GM19023 (cell line): ENCODE results near the gene CYP3A5.
A peak's percentile ranks its signal among the peaks of the same experiment; 100 is the strongest.

Experiments used
- ATAC-seq: cut with Tn5 transposase; IDR thresholded peaks from one replicate; pipeline ENCODE4 v1.9.1; 2021; ENCODE audit warnings: mild to moderate bottlenecking, moderate library complexity; ENCODE audit not compliant: unreplicated experiment

CYP3A5 gene

GRCh38 chr7:99616359-99617191, 63.2 kb downstream of the CYP3A5 start, which contains the start of gene ZSCAN25:
Gene ZSCAN25, plus strand, starts transcription at chr7:99616946. Its CDS starts 2,661 bp downstream, at chr7:99619607.
- peak; percentile 96 for ATAC-seq

- ATAC-seq, result no peak
Measured at GRCh38 chr7:99615989-99616358, 63.8 kb downstream of the CYP3A5 start.

- ATAC-seq, result no peak
Measured at GRCh38 chr7:99614495-99614894, 65.3 kb downstream of the CYP3A5 start.

- ATAC-seq, result no peak
Measured at GRCh38 chr7:99607548-99607947, 72.2 kb downstream of the CYP3A5 start.

GRCh38 chr7:99606531-99606930, 73.3 kb downstream of the CYP3A5 start:
- ATAC-seq, result no peak

GRCh38 chr7:99605527-99605926, 74.3 kb downstream of the CYP3A5 start:
- no peak for ATAC-seq

- ATAC-seq, result no peak
Measured at GRCh38 chr7:99601656-99602310, 78.0 kb downstream of the CYP3A5 start.

GRCh38 chr7:99599836-99600235, 80.0 kb downstream of the CYP3A5 start:
- no peak for ATAC-seq
